CD4-positive, alpha-beta T cell treated with Interleukin-12 subunit alpha and Interleukin-12 subunit beta, for 1 hour (primary cell): ENCODE measurements around the gene ARHGEF3.

Experiments used
- DNase-seq: peaks from one replicate; pipeline ENCODE4 v3.0.0-alpha.2; 2020

ARHGEF3 gene

GRCh38 chr3:56819016-56819809 is 17.5 kb upstream of the ARHGEF3 start:
- DNase-seq, result no peak

- no peak for DNase-seq
Observed at GRCh38 chr3:56818156-56818985, 16.6 kb upstream of the ARHGEF3 start.

- no peak for DNase-seq
Observed at GRCh38 chr3:56817646-56818045, 15.9 kb upstream of the ARHGEF3 start.

DNA sequence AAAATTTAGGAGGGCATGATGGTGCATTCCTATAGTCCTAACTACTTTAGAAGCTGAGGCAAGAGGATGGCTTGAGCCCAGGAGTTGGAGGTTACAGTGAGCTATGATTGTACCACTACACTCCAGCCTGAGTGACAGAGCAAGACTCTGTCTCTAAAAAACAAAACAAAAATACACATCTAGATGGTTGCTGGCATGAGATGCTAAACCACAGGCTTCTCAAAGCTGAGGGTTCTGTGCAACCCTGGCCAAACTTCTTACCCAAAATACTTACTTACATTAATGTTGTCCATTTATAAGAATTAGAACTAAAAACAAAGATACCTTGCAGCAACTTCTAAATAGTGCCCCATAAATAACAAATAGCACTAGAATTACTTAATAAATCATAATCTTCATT is 14.3 kb upstream of the ARHGEF3 start:
- DNase-seq, result no peak

- no peak for DNase-seq
Observed at GRCh38 chr3:56815589-56815988, 13.8 kb upstream of the ARHGEF3 start.

DNA sequence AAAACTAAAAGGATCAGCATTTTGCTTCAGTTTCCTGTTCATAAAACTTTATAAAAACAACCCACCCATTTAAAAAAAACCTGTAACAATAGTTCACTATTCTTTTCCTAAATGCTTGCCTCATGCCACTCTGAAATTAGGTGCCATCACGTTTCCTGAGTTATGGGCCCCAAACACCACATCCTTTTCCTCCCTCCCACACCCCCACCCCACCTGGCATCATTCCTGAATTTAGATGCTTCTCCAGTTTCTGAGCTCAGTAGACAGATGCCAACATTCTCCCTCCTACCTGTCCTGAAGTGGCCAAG is 11.9 kb upstream of the ARHGEF3 start:
- DNase-seq, result no peak

- DNase-seq, result no peak
Observed at GRCh38 chr3:56812754-56813652, 11.3 kb upstream of the ARHGEF3 start.

GRCh38 chr3:56811546-56812202 is 9.9 kb upstream of the ARHGEF3 start:
- no peak for DNase-seq

GRCh38 chr3:56810577-56811545 is 9.1 kb upstream of the ARHGEF3 start:
- no peak for DNase-seq

GRCh38 chr3:56806407-56806806 is 4.7 kb upstream of the ARHGEF3 start:
- DNase-seq, result no peak

- no peak for DNase-seq
Observed at GRCh38 chr3:56802790-56803189, 1.0 kb upstream of the ARHGEF3 start.

GRCh38 chr3:56802378-56802745 is 613 bp upstream of the ARHGEF3 start:
- no peak for DNase-seq

DNA sequence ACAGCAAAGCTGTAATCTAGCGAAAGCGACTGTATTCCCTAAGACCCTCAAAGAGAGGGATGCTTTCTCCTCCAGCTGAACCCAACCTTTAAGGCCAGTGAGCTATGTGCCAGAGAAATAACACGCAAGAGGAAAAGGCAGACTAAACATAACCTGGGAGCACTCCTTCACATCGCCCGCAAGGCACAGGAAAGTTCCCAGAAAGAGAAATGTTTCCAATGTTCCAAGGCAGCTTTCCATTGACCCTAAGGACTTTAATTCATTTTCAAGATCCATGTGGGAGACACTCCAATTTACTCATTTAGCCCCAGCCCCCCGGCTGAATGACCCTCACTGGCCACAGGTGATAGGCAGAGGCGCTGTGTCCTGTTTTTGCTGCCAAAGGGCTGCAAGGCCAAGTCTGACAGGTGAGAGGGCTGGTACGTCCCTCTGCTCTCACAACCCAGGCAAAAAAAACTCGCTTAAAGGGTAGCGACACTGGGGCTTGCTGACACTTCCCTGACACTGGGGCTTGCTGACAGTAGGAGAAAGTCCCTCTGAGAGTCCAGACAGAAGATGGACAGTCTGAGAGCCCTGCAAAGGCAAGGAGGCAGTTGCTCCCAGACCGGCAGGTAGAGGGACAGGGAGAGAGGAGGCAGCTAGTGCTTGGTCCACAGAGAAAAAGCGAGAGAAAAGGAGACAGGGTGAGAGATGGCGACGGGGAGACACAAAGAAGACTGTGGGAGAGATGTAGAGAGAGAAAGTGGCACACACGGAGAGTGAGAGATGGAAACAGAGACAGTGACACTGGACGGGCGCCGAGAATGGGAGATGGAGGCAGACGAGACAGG is 702 bp downstream of the ARHGEF3 start:
- DNase-seq, result peak; percentile 40

- peak; percentile 78 for DNase-seq
Observed at GRCh38 chr3:56800130-56800831, 1.5 kb downstream of the ARHGEF3 start.

- peak; percentile 84 for DNase-seq
Observed at GRCh38 chr3:56799251-56799882, 2.4 kb downstream of the ARHGEF3 start.

DNA sequence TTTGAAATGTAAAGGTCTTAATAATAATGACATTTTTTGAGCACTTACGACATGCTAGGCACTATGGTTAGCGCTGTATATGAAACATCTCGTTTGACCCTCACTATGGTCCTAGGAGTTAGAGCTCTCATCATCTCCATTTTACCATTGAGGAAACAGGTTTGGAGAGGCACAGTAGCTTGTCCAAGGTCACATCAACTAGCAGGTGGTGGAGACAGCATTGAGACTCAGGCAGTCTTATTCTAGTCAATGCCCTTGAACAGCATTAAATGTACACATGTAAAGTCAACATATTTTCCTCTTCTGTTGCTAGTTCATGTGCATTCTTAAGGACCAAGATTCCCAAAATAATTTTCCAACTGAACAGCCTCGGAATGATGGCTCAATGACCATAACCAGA is 4.8 kb downstream of the ARHGEF3 start:
- no peak for DNase-seq

DNA sequence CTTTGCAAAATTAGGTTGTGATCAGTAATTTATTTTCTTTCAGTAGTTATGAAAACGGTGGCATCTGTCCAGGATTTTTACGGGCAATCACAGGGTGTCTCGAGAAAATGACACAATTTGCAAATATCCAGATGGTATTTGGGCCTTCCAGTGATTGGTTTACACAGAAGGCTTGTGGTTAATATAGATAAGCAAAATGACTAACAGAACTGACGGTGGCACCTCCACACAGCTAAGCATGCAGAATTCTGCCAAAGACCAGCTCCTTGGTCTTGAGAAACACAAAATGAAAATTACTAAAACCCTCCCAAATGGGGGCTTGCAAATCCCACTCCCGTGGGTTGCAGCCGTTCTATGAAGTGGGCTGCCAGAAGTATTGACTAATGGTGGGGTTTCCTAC is 5.5 kb downstream of the ARHGEF3 start:
- DNase-seq, result peak; percentile 40

- DNase-seq, result no peak
Observed at GRCh38 chr3:56795829-56796185, 5.9 kb downstream of the ARHGEF3 start.

DNA sequence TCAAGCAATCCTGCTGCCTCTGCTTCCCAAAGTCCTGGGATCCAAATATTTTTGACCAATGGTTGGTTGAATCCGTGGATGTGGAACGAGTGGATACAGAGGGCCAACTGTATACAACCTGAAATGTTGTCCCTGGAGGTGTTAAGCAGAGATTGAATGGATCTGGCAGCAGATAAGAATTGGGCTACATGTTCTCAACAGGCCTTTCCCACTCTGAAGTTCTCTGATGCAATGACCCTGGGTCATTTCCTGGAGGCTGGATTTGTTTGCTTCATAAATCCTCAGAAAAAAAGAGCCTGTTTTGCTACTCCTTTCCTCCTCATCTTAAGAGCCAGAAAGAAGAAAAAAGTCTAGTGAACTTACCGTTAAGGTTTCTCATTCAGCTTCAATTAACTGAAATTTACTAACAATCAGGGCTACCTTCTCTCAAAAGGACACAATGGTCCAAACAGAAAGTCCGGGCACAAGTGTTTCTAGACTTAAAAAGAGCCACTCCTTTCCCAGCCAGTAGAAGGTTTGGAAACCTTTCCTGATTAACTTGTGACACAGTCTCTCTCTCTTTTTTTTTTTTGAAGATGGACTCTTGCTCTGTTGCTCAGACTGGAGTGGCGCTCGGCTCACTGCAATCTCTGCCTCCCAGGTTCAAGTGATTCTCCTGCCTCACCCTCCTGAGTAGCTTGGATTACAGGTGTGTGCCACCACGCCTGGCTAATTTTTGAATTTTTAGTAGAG is 6.5 kb downstream of the ARHGEF3 start:
- no peak for DNase-seq
